ENCODE measurements around the gene NRP1. TPM values are rescaled to one million over a fixed set of nuclear protein-coding genes. Genes with fewer than 3 reads are reported as not detected.
A peak's percentile ranks its signal among the peaks of the same experiment; 100 is the strongest.

NRP1 gene
- polyA plus RNA-seq, 2 donors, result 2.6 to 4.6 TPM

DNA sequence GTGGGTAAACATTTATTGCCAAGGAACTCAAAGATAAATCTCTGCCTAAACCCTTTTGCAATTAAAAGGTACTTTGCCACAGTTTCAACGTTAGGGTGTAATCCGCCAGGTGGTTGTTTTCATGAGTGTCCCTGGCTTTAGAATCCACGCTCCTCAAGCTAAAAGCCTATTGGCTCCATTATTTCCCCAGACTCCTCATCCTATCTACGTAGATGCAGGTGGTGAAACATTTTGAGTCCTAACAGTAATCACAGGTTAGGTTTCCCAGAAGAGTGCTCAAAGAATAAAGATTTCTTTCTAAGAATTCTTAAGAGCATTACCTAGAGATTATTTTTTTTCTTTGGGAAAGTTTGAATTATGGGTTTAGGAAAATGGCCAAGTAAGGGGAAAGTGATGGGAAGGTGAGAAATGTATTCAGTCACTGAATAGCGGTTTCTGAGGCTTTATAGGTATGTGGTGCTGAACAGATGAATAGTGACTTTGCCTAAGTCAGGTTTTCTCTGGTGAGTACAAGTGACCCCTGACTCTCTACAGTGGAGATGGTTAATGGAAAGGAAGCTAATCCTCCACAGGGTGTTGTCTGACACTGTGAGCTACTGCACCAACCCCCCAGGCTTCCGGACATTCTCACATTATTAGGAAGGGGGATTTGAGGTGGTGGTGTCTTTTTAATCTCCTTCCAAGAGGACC is 60.2 kb downstream of the NRP1 start:
- Histone ChIP-seq H3K9me3 (ENCODE audit: control insufficient read depth in 2 of 2, insufficient read depth in 1 of 2, low read depth in 1 of 2, low read length in 1 of 2) (no peaks in the 10 kb centered on the region), H3K36me3 (ENCODE audit: control insufficient read depth in 2 of 2, insufficient read depth in 2 of 2, low read length in 1 of 2) (no peaks in the 10 kb centered on the region), H3K27ac (ENCODE audit: low read depth in 2 of 2, low read length in 1 of 2) (peak overlapping the region; percentile 0 to 30), H3K4me3 (ENCODE audit: low read depth in 1 of 2, low read length in 2 of 2) (no peak overlapping the region), H3K27me3 (ENCODE audit: control insufficient read depth in 1 of 2, insufficient read depth in 2 of 2, low read length in 2 of 2) (no peaks in the 10 kb centered on the region), H3K4me1 (ENCODE audit: control insufficient read depth in 2 of 2, insufficient read depth in 2 of 2, low read length in 1 of 2) (no peaks in the 10 kb centered on the region)
- WGBS, 2 donors, result 68 to 69% methylated on average over 6 of the region's 6 CpGs

DNA sequence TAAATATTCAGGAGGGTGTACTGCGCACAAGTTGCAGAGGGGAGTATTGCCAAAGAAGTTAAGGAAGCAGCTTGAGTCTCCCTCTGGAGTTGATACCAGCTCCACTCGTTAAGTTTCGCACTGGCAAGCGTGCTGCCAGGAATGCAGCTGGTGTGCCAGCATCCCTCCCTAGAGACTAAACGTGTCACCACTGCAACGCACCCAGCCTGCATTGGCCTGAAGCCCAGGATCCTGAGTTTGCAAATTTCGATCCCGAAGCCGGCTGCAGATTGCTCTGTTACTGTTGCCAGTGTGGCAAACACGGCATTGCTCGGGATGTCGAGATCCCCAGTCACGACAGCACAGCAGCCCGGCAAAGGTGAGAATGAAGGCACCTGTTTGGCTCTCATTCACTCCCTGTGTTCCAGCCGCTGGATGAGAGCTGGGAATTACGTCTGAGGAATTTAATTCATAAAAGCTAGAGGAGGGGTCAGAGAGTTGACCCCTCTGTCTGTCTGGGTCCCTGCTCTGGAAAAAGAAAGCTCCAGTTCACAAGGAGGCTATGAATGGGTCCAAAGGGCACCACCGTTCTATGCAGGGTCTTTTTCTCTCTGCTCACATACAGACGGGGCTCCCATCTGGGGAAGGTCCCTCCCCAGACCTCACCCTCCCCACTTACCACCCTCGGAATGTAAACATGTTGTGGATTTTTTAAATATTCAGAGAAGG is 61.0 kb downstream of the NRP1 start:
- Histone ChIP-seq H3K36me3 (ENCODE audit: control insufficient read depth in 2 of 2, insufficient read depth in 2 of 2, low read length in 1 of 2) (no peaks in the 10 kb centered on the region), H3K4me3 (ENCODE audit: low read depth in 1 of 2, low read length in 2 of 2) (peak overlapping the region; percentile 13 to 37), H3K27ac (ENCODE audit: low read depth in 2 of 2, low read length in 1 of 2) (peak overlapping the region; percentile 74 to 88), H3K4me1 (ENCODE audit: control insufficient read depth in 2 of 2, insufficient read depth in 2 of 2, low read length in 1 of 2) (no peaks in the 10 kb centered on the region), H3K27me3 (ENCODE audit: control insufficient read depth in 1 of 2, insufficient read depth in 2 of 2, low read length in 2 of 2) (no peaks in the 10 kb centered on the region), H3K9me3 (ENCODE audit: control insufficient read depth in 2 of 2, insufficient read depth in 1 of 2, low read depth in 1 of 2, low read length in 1 of 2) (no peaks in the 10 kb centered on the region)
- WGBS, 2 donors, result 11 to 13% methylated on average over 19 of the region's 19 CpGs

DNA sequence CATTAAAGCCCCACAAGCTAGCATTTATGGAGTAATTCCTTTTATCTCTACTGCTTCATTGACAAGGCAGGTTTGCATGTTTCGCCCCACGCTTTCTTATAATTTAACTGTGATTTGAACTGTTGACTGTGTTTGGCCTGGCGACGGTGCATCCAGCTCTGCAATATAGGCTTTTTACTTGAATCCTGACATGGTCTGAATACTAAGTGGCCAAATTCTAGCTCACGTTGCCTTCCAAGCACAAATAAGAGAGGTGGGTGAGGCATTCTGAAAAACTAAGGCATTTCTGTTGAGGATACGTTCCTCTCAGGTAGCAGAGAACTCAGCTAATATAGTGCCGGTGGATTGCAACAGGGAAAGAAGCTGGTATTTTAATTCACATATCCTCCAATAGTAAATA is 61.8 kb downstream of the NRP1 start:
- H3K27ac ChIP-seq (ENCODE audit: low read depth in 2 of 2, low read length in 1 of 2), result peak overlapping the region; percentile 15 to 68
- H3K4me3 ChIP-seq (ENCODE audit: low read depth in 1 of 2, low read length in 2 of 2), result no peak overlapping the region
- no peaks in the 10 kb centered on the region for H3K9me3 ChIP-seq (ENCODE audit: control insufficient read depth in 2 of 2, insufficient read depth in 1 of 2, low read depth in 1 of 2, low read length in 1 of 2)
- 67 to 73% methylated on average over 7 of the region's 7 CpGs for WGBS, 2 donors
- H3K4me1 ChIP-seq (ENCODE audit: control insufficient read depth in 2 of 2, insufficient read depth in 2 of 2, low read length in 1 of 2), result no peaks in the 10 kb centered on the region
- no peaks in the 10 kb centered on the region for H3K36me3 ChIP-seq (ENCODE audit: control insufficient read depth in 2 of 2, insufficient read depth in 2 of 2, low read length in 1 of 2)
- H3K27me3 ChIP-seq (ENCODE audit: control insufficient read depth in 1 of 2, insufficient read depth in 2 of 2, low read length in 2 of 2), result no peaks in the 10 kb centered on the region

DNA sequence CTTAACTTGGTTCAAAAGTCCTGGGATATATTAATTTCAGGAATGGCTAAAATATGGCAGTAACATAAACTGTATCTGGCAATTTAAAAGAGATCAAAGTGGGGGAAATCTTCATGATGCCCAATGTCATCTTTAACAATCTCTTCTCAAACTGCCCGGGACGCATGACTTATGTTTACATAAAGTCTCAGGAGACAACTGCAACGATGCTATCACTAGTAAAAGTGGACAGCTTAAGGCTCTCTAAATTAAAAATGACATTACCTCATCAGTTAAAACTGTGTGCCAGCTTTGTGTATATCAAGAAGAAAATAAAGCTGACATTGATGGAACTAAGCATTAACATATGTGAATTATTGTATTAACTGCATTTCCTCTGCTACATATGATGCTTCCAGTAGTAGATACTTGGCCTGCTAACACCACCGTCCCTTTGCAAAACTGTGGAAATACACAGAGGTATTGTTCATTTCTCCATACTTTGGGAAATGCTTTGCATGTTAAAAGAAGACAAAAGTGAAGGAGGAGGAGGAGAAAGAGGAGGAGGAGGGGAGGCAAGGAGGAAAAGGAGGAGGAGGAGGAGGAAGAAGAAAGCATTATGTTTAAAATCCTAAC is 62.4 kb downstream of the NRP1 start:
- H3K36me3 ChIP-seq (ENCODE audit: control insufficient read depth in 2 of 2, insufficient read depth in 2 of 2, low read length in 1 of 2), result no peaks in the 10 kb centered on the region
- peak overlapping the region; percentile 15 to 68 for H3K27ac ChIP-seq (ENCODE audit: low read depth in 2 of 2, low read length in 1 of 2)
- 55 to 56% methylated on average over 4 of the region's 4 CpGs for WGBS, 2 donors
- H3K4me1 ChIP-seq (ENCODE audit: control insufficient read depth in 2 of 2, insufficient read depth in 2 of 2, low read length in 1 of 2), result no peaks in the 10 kb centered on the region
- no peaks in the 10 kb centered on the region for H3K27me3 ChIP-seq (ENCODE audit: control insufficient read depth in 1 of 2, insufficient read depth in 2 of 2, low read length in 2 of 2)
- no peaks in the 10 kb centered on the region for H3K9me3 ChIP-seq (ENCODE audit: control insufficient read depth in 2 of 2, insufficient read depth in 1 of 2, low read depth in 1 of 2, low read length in 1 of 2)
- no peak overlapping the region for H3K4me3 ChIP-seq (ENCODE audit: low read depth in 1 of 2, low read length in 2 of 2)

DNA sequence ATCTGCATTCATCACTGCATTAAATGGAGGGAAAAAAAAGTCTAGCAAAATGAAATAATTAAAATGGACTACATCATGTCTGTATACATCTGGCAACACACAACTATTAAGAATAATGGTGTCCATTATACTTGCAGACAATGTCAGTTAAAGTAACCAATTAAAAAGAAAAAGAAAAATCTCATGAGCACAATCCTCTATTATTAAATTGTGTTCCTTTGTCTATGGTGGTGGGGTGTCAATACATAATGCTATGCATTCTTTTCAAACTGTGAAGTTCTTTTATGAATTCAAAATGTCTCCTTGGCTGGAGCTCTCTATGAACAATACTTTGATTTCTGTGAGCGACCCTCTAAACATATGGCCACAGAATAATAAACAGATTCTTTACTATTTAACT is 63.5 kb downstream of the NRP1 start:
- Histone ChIP-seq H3K4me3 (ENCODE audit: low read depth in 1 of 2, low read length in 2 of 2) (no peak overlapping the region), H3K27me3 (ENCODE audit: control insufficient read depth in 1 of 2, insufficient read depth in 2 of 2, low read length in 2 of 2) (no peaks in the 10 kb centered on the region), H3K4me1 (ENCODE audit: control insufficient read depth in 2 of 2, insufficient read depth in 2 of 2, low read length in 1 of 2) (no peaks in the 10 kb centered on the region), H3K36me3 (ENCODE audit: control insufficient read depth in 2 of 2, insufficient read depth in 2 of 2, low read length in 1 of 2) (no peaks in the 10 kb centered on the region), H3K27ac (ENCODE audit: low read depth in 2 of 2, low read length in 1 of 2) (no peak overlapping the region), H3K9me3 (ENCODE audit: control insufficient read depth in 2 of 2, insufficient read depth in 1 of 2, low read depth in 1 of 2, low read length in 1 of 2) (no peaks in the 10 kb centered on the region)
- WGBS, 2 donors, result 73 to 77% methylated on average over 1 of the region's 1 CpG

DNA sequence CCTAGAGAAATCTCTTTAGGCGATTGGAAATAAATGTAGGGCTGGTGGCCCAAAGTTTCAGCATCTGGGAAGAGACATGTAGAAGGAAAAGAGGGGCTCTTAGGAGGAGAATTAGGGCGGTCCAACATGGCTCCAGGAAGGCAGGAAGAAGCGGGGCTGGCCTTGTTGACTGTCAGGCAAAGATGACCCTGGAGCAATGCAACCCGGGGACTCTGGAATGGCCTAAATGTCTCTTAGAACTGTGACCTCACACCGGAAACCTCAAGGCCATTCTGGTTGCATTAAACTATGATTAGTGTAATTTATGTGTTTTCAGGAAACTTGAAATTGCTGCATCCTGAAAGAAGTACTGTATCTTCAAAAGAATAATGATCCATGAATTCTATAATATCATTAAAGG is 66.8 kb downstream of the NRP1 start:
- H3K27me3 ChIP-seq (ENCODE audit: control insufficient read depth in 1 of 2, insufficient read depth in 2 of 2, low read length in 2 of 2), result no peaks in the 10 kb centered on the region
- H3K4me1 ChIP-seq (ENCODE audit: control insufficient read depth in 2 of 2, insufficient read depth in 2 of 2, low read length in 1 of 2), result no peaks in the 10 kb centered on the region
- H3K4me3 ChIP-seq (ENCODE audit: low read depth in 1 of 2, low read length in 2 of 2), result no peak overlapping the region
- H3K9me3 ChIP-seq (ENCODE audit: control insufficient read depth in 2 of 2, insufficient read depth in 1 of 2, low read depth in 1 of 2, low read length in 1 of 2), result no peaks in the 10 kb centered on the region
- no peaks in the 10 kb centered on the region for H3K36me3 ChIP-seq (ENCODE audit: control insufficient read depth in 2 of 2, insufficient read depth in 2 of 2, low read length in 1 of 2)
- WGBS, 2 donors, result 86 to 88% methylated on average over 5 of the region's 5 CpGs
- H3K27ac ChIP-seq (ENCODE audit: low read depth in 2 of 2, low read length in 1 of 2), result no peak overlapping the region

DNA sequence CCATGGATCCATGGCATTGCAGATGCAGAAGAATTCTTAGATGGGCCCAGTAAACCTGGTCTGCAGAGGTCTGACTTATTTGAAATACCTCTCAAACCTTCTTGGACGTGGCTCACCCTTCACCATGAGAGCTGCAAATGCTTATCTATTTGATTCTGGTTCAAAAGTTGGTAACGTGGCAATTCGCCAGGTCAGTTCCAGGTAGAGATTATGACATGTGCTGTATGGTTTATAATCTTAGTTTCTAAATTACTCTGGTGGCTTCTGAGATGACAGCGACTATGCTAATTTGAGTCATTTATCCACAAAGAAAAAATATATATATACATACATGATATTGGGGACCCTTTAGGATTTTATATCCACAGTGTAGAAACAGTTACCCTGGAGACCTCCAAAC is 68.8 kb downstream of the NRP1 start:
- Histone ChIP-seq H3K27me3 (ENCODE audit: control insufficient read depth in 1 of 2, insufficient read depth in 2 of 2, low read length in 2 of 2) (no peaks in the 10 kb centered on the region), H3K27ac (ENCODE audit: low read depth in 2 of 2, low read length in 1 of 2) (no peak overlapping the region)
- 74 to 86% methylated on average over 4 of the region's 4 CpGs for WGBS, 2 donors

DNA sequence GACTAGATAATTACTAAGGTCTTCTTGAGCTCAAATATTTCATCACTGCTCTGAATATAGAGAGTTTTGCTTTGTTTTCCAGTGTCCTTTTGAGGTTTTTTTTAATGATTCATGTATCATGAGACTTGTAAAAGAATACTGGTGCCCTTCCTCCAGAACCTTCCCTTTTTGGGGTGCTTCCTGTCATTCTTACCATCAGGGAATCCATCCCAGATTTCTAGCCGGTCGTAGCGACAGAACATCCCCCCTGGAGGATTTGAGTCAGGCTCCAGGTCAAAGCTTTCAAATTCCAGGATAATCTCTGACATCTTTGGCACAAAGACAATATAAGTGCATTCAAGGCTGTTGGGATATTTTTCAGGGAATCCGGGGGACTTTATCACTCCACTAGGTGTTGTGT is 71.0 kb downstream of the NRP1 start:
- no peaks in the 10 kb centered on the region for H3K4me1 ChIP-seq (ENCODE audit: control insufficient read depth in 2 of 2, insufficient read depth in 2 of 2, low read length in 1 of 2)
- H3K27ac ChIP-seq (ENCODE audit: low read depth in 2 of 2, low read length in 1 of 2), result no peak overlapping the region
- H3K9me3 ChIP-seq (ENCODE audit: control insufficient read depth in 2 of 2, insufficient read depth in 1 of 2, low read depth in 1 of 2, low read length in 1 of 2), result no peaks in the 10 kb centered on the region
- no peaks in the 10 kb centered on the region for H3K27me3 ChIP-seq (ENCODE audit: control insufficient read depth in 1 of 2, insufficient read depth in 2 of 2, low read length in 2 of 2)
- H3K36me3 ChIP-seq (ENCODE audit: control insufficient read depth in 2 of 2, insufficient read depth in 2 of 2, low read length in 1 of 2), result no peaks in the 10 kb centered on the region
- WGBS, 2 donors, result 67 to 74% methylated on average over 4 of the region's 4 CpGs
- no peak overlapping the region for H3K4me3 ChIP-seq (ENCODE audit: low read depth in 1 of 2, low read length in 2 of 2)

More for the DNA sequence above, 68.8 kb downstream of the NRP1 start:
- Histone ChIP-seq H3K4me1 (ENCODE audit: control insufficient read depth in 2 of 2, insufficient read depth in 2 of 2, low read length in 1 of 2) (no peaks in the 10 kb centered on the region), H3K36me3 (ENCODE audit: control insufficient read depth in 2 of 2, insufficient read depth in 2 of 2, low read length in 1 of 2) (no peaks in the 10 kb centered on the region), H3K9me3 (ENCODE audit: control insufficient read depth in 2 of 2, insufficient read depth in 1 of 2, low read depth in 1 of 2, low read length in 1 of 2) (no peaks in the 10 kb centered on the region), H3K4me3 (ENCODE audit: low read depth in 1 of 2, low read length in 2 of 2) (no peak overlapping the region)

DNA sequence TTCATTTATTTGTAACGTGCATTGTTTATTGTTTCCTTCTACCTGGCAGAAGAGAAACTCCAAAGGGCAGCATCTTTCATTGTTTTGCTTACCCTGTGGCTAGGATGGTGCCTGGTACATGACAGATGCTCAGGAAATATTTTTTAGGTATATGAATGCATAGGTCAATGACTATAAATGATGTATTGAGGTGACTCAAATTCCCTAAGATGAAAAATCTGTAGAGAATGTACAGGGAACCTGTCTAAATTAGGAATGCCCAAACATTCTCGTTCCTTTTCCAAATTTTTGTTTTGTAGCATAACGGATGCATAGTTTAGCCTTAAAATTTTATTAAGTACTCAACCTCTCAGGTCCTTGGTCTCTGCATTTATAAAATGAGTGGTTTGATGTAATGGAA is 71.6 kb downstream of the NRP1 start:
- H3K27ac ChIP-seq (ENCODE audit: low read depth in 2 of 2, low read length in 1 of 2), result no peak overlapping the region
- 72 to 75% methylated on average over 3 of the region's 3 CpGs for WGBS, 2 donors

More for the DNA sequence above, 71.6 kb downstream of the NRP1 start:
- no peaks in the 10 kb centered on the region for H3K27me3 ChIP-seq (ENCODE audit: control insufficient read depth in 1 of 2, insufficient read depth in 2 of 2, low read length in 2 of 2)
- H3K9me3 ChIP-seq (ENCODE audit: control insufficient read depth in 2 of 2, insufficient read depth in 1 of 2, low read depth in 1 of 2, low read length in 1 of 2), result no peaks in the 10 kb centered on the region
- no peaks in the 10 kb centered on the region for H3K36me3 ChIP-seq (ENCODE audit: control insufficient read depth in 2 of 2, insufficient read depth in 2 of 2, low read length in 1 of 2)
- no peaks in the 10 kb centered on the region for H3K4me1 ChIP-seq (ENCODE audit: control insufficient read depth in 2 of 2, insufficient read depth in 2 of 2, low read length in 1 of 2)
- no peak overlapping the region for H3K4me3 ChIP-seq (ENCODE audit: low read depth in 1 of 2, low read length in 2 of 2)

Data from esophagus (tissue), 2 donors.